ENCODE measurements around the gene RPP25L. TPM values are rescaled to one million over a fixed set of nuclear protein-coding genes. Genes with fewer than 3 reads are reported as not detected.

Gene RPP25L
- total RNA-seq, 1 donor from 2014 or later: 7.2 TPM

- Histone ChIP-seq H3K4me3 (no peak overlapping the region), H3K27ac (no peak overlapping the region), H3K9me3 (no peaks in the 10 kb centered on the region), H3K27me3 (peaks cover 15% of the 10 kb centered on the region), H3K4me1 (peaks cover 0 to 16% of the 10 kb centered on the region in 2 donors), H3K36me3 (no peaks in the 10 kb centered on the region)
- DNase-seq (ENCODE audit: low spot score in 2 of 2): no peak
- intact Hi-C loops (cut with DNase I): no loop called here
- TF ChIP-seq CTCF (IDR thresholded peaks at IDR 0.05): no peak
These were observed 25.8 kb downstream of the RPP25L start for GRCh38 chr9:34585946-34586669.

GRCh38 chr9:34584970-34585369, 26.9 kb downstream of the RPP25L start:
- Histone ChIP-seq H3K27ac (no peak overlapping the region), H3K4me3 (no peak overlapping the region), H3K27me3 (peaks cover 15% of the 10 kb centered on the region), H3K4me1 (peaks cover 0 to 8% of the 10 kb centered on the region in 2 donors), H3K36me3 (no peaks in the 10 kb centered on the region), H3K9me3 (no peaks in the 10 kb centered on the region)
- TF ChIP-seq CTCF (IDR thresholded peaks at IDR 0.05): no peak
- intact Hi-C loops (cut with DNase I): no loop called here
- DNase-seq (ENCODE audit: low spot score in 2 of 2): no peak

GRCh38 chr9:34582787-34583186, 29.1 kb downstream of the RPP25L start:
- DNase-seq (ENCODE audit: low spot score in 2 of 2): no peak
- intact Hi-C loops (cut with DNase I): no loop called here
- no peak overlapping the region for H3K27ac ChIP-seq
- no peak for TF ChIP-seq CTCF (IDR thresholded peaks at IDR 0.05)
- no peaks in the 10 kb centered on the region for H3K9me3 ChIP-seq
- no peaks in the 10 kb centered on the region for H3K36me3 ChIP-seq
- peaks cover 8% of the 10 kb centered on the region for H3K27me3 ChIP-seq
- no peak overlapping the region for H3K4me3 ChIP-seq
- peaks cover 0 to 5% of the 10 kb centered on the region in 2 donors for H3K4me1 ChIP-seq

GRCh38 chr9:34581318-34581717, 30.6 kb downstream of the RPP25L start:
- intact Hi-C loops (cut with DNase I): no loop called here
- Histone ChIP-seq H3K27ac (no peak overlapping the region), H3K36me3 (no peaks in the 10 kb centered on the region), H3K4me1 (peaks cover 0 to 5% of the 10 kb centered on the region in 2 donors), H3K9me3 (no peaks in the 10 kb centered on the region), H3K4me3 (no peak overlapping the region), H3K27me3 (peaks cover 11% of the 10 kb centered on the region)
- no peak for DNase-seq (ENCODE audit: low spot score in 2 of 2)
- no peak for TF ChIP-seq CTCF (IDR thresholded peaks at IDR 0.05)

- no peak overlapping the region for H3K27ac ChIP-seq
- DNase-seq (ENCODE audit: low spot score in 2 of 2): no peak
- H3K4me1 ChIP-seq: peaks cover 0 to 5% of the 10 kb centered on the region in 2 donors
- H3K27me3 ChIP-seq: peaks cover 3% of the 10 kb centered on the region
- no peak for TF ChIP-seq CTCF (IDR thresholded peaks at IDR 0.05)
- no peaks in the 10 kb centered on the region for H3K36me3 ChIP-seq
- no peak overlapping the region for H3K4me3 ChIP-seq
- no peaks in the 10 kb centered on the region for H3K9me3 ChIP-seq
- intact Hi-C loops (cut with DNase I): no loop called here
These were observed 31.5 kb downstream of the RPP25L start for GRCh38 chr9:34580358-34580757.
